Fibroblast of lung (primary cell): ENCODE results near the gene LOXL3.

ENCODE experiments used
- EZH2 ChIP-seq: IDR thresholded peaks from 2 replicates; pipeline ENCODE4 v1.5.1; 2012; ENCODE audit warnings: low read length, control low read depth, mild to moderate bottlenecking; ENCODE audit errors: missing control alignments
- TF ChIP-seq, protein P1 (sequence below), 2 donors: IDR thresholded peaks in 1 of 2; conservative IDR thresholded peaks in 1 of 2; 1 replicate in 1 of 2; 2 replicates in 1 of 2; pipeline ENCODE4 v1.5.1; 2011 to 2012; ENCODE audit warnings: low read length in 2 of 2, control low read depth in 1 of 2, inconsistent platforms in 1 of 2, low read depth in 1 of 2, mild to moderate bottlenecking in 1 of 2

DNA sequence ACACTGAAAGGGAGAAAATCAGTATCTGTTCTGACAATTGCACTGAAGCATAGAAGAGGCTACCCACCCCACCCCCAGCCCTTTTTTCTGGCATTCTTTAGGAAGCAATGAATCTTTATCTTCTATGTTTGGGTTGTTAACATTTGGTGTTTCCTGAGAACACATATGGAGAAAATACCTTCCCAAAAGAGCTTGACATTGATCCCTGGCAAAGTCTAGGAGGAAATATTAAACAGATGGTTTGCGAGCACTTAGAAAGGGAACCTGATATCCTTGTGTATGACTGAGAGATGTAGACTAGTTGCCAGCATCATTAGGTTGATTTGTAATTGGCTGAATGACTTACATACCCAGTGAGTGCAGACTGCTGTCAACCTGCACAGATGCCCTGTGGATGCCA is 43.7 kb upstream of the LOXL3 start:
- TF ChIP-seq, protein P1, sequence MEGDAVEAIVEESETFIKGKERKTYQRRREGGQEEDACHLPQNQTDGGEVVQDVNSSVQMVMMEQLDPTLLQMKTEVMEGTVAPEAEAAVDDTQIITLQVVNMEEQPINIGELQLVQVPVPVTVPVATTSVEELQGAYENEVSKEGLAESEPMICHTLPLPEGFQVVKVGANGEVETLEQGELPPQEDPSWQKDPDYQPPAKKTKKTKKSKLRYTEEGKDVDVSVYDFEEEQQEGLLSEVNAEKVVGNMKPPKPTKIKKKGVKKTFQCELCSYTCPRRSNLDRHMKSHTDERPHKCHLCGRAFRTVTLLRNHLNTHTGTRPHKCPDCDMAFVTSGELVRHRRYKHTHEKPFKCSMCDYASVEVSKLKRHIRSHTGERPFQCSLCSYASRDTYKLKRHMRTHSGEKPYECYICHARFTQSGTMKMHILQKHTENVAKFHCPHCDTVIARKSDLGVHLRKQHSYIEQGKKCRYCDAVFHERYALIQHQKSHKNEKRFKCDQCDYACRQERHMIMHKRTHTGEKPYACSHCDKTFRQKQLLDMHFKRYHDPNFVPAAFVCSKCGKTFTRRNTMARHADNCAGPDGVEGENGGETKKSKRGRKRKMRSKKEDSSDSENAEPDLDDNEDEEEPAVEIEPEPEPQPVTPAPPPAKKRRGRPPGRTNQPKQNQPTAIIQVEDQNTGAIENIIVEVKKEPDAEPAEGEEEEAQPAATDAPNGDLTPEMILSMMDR (conservative IDR thresholded peaks at IDR 0.05 in 1 of 2, IDR thresholded peaks at IDR 0.05 in 1 of 2; ENCODE audit: low read depth in 1 of 2, low read length in 2 of 2) = no peak
- no peak for TF ChIP-seq EZH2
